ENCODE results near the gene TLDC2.

- TF ChIP-seq, protein P1, sequence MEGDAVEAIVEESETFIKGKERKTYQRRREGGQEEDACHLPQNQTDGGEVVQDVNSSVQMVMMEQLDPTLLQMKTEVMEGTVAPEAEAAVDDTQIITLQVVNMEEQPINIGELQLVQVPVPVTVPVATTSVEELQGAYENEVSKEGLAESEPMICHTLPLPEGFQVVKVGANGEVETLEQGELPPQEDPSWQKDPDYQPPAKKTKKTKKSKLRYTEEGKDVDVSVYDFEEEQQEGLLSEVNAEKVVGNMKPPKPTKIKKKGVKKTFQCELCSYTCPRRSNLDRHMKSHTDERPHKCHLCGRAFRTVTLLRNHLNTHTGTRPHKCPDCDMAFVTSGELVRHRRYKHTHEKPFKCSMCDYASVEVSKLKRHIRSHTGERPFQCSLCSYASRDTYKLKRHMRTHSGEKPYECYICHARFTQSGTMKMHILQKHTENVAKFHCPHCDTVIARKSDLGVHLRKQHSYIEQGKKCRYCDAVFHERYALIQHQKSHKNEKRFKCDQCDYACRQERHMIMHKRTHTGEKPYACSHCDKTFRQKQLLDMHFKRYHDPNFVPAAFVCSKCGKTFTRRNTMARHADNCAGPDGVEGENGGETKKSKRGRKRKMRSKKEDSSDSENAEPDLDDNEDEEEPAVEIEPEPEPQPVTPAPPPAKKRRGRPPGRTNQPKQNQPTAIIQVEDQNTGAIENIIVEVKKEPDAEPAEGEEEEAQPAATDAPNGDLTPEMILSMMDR (IDR thresholded peaks at IDR 0.05; ENCODE audit: poor library complexity, severe bottlenecking) = no peak
- TF ChIP-seq, protein P2, sequence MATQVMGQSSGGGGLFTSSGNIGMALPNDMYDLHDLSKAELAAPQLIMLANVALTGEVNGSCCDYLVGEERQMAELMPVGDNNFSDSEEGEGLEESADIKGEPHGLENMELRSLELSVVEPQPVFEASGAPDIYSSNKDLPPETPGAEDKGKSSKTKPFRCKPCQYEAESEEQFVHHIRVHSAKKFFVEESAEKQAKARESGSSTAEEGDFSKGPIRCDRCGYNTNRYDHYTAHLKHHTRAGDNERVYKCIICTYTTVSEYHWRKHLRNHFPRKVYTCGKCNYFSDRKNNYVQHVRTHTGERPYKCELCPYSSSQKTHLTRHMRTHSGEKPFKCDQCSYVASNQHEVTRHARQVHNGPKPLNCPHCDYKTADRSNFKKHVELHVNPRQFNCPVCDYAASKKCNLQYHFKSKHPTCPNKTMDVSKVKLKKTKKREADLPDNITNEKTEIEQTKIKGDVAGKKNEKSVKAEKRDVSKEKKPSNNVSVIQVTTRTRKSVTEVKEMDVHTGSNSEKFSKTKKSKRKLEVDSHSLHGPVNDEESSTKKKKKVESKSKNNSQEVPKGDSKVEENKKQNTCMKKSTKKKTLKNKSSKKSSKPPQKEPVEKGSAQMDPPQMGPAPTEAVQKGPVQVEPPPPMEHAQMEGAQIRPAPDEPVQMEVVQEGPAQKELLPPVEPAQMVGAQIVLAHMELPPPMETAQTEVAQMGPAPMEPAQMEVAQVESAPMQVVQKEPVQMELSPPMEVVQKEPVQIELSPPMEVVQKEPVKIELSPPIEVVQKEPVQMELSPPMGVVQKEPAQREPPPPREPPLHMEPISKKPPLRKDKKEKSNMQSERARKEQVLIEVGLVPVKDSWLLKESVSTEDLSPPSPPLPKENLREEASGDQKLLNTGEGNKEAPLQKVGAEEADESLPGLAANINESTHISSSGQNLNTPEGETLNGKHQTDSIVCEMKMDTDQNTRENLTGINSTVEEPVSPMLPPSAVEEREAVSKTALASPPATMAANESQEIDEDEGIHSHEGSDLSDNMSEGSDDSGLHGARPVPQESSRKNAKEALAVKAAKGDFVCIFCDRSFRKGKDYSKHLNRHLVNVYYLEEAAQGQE (IDR thresholded peaks at IDR 0.05; ENCODE audit: borderline replicate concordance) = no peak
- TF ChIP-seq RAD21 (conservative IDR thresholded peaks at IDR 0.05) (no peak), POLR2AphosphoS5 (IDR thresholded peaks at IDR 0.05) (no peak), SMC3 (conservative IDR thresholded peaks at IDR 0.05; ENCODE audit: poor library complexity) (no peak), EZH2 (IDR thresholded peaks at IDR 0.05; ENCODE audit: borderline replicate concordance, insufficient read depth, low read length, poor library complexity, severe bottlenecking) (no peak), EP300 (conservative IDR thresholded peaks at IDR 0.05; ENCODE audit: poor library complexity, severe bottlenecking) (no peak)
Measured at GRCh38 chr20:36932476-36933426, 56.8 kb downstream of the TLDC2 start.

Data from neural cell (in vitro differentiated cells).